Measurements from ENCODE around the gene DSCAML1. TPM values are rescaled to one million over a fixed set of nuclear protein-coding genes. Genes with fewer than 3 reads are reported as not detected.

DSCAML1 gene
- total and polyA plus RNA-seq, 7 donors = 0.04 to 0.52 (median 0.06) TPM

DNA sequence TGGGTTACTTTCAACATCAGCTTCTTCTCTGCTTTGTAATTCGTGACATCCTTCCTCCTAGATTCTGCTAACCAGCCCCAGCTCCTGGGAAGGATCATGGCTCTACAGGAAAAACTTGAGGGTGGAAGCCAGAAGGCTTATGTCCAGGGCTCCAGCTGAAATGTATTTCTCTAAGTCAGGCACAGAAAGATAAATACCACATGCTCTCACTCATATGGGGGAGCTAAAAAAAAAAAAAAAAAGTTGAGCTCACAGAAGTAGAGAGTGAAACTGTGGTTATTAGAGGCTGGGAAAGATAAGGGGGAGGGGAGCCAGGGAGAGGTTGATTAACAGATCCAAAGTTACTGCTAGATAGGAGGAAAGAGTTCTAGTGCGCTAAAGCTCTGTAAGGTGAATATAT, 74.9 kb downstream of the DSCAML1 start:
- 75 to 77% (median 75%) methylated on average over 2 of the region's 2 CpGs for WGBS, 3 donors
- H3K4me1 ChIP-seq = no peaks in the 10 kb centered on the region
- ATAC-seq (no peak), DNase-seq (no peak)
- intact Hi-C loops (cut with DNase I) = no loop called here
- H3K27me3 ChIP-seq (ENCODE audit: insufficient read depth in 3 of 3, low read length in 2 of 3) = peaks cover 0 to 23% (median 0%) of the 10 kb centered on the region in 3 donors
- H3K36me3 ChIP-seq (ENCODE audit: insufficient read depth in 1 of 2, low read depth in 1 of 2) = no peaks in the 10 kb centered on the region
- H3K27ac ChIP-seq = no peak overlapping the region
- no peaks in the 10 kb centered on the region for H3K9me3 ChIP-seq
- TF ChIP-seq, protein P1, sequence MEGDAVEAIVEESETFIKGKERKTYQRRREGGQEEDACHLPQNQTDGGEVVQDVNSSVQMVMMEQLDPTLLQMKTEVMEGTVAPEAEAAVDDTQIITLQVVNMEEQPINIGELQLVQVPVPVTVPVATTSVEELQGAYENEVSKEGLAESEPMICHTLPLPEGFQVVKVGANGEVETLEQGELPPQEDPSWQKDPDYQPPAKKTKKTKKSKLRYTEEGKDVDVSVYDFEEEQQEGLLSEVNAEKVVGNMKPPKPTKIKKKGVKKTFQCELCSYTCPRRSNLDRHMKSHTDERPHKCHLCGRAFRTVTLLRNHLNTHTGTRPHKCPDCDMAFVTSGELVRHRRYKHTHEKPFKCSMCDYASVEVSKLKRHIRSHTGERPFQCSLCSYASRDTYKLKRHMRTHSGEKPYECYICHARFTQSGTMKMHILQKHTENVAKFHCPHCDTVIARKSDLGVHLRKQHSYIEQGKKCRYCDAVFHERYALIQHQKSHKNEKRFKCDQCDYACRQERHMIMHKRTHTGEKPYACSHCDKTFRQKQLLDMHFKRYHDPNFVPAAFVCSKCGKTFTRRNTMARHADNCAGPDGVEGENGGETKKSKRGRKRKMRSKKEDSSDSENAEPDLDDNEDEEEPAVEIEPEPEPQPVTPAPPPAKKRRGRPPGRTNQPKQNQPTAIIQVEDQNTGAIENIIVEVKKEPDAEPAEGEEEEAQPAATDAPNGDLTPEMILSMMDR (IDR thresholded peaks at IDR 0.05) = no peak
- no peak overlapping the region for H3K4me3 ChIP-seq

DNA sequence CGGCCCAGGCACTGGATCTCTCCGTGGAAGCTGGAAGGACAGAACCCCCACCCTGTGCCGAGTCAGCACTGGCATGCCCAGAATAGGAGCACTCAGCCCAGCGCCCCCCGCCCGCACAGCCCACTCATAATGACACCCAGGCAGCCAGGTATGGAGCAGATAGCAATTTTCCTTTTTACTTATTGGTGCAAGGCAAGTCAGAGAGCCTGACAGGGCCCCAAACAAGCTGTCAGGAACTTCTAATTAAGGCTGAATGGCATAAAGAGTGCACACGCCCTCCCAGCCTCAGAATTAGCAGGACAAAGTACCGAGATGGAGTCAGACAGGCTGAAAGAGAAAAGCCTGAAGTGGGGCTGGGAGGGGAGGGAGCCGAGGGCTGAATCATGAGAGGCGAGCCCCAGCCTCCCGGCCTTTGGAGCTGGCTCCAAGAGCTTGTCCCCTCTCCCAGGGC, 76.9 kb downstream of the DSCAML1 start:
- Histone ChIP-seq H3K27ac (no peak overlapping the region), H3K27me3 (ENCODE audit: insufficient read depth in 3 of 3, low read length in 2 of 3) (peaks cover 0 to 30% (median 2%) of the 10 kb centered on the region in 3 donors), H3K36me3 (ENCODE audit: insufficient read depth in 1 of 2, low read depth in 1 of 2) (no peaks in the 10 kb centered on the region), H3K4me3 (no peak overlapping the region), H3K9me3 (no peaks in the 10 kb centered on the region), H3K4me1 (no peaks in the 10 kb centered on the region)
- WGBS, 3 donors = 69 to 73% (median 69%) methylated on average over 11 of the region's 11 CpGs
- intact Hi-C loops (cut with DNase I) = no loop called here
- TF ChIP-seq, protein P1 (IDR thresholded peaks at IDR 0.05) = no peak
- ATAC-seq (no peak), DNase-seq (no peak)

DNA sequence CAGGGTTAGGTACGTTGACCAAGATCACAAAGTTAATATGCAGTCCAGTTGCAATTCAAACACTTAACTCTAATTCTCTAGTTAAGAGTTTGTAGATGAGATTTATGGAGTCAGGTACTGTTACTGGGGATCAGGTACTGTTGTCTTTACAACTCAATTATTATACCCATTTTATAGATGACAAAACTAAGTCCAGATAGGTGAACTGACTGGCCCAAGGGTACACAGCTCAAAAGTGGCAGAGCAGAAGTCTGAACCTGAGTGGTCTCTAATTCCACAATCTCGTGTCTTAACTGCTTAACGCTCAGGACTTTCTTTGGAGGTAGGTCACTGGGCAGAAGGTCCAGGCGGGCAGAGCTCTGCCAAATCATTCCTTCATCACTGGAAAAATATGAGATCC, 77.5 kb downstream of the DSCAML1 start:
- H3K27me3 ChIP-seq (ENCODE audit: insufficient read depth in 3 of 3, low read length in 2 of 3) = peaks cover 0 to 28% (median 2%) of the 10 kb centered on the region in 3 donors
- intact Hi-C loops (cut with DNase I) = no loop called here
- ATAC-seq (no peak), DNase-seq (no peak)
- no peaks in the 10 kb centered on the region for H3K36me3 ChIP-seq (ENCODE audit: insufficient read depth in 1 of 2, low read depth in 1 of 2)
- TF ChIP-seq, protein P1 (IDR thresholded peaks at IDR 0.05) = no peak
- WGBS, 3 donors = 88 to 92% (median 91%) methylated on average over 4 of the region's 4 CpGs
- no peaks in the 10 kb centered on the region for H3K4me1 ChIP-seq
- H3K4me3 ChIP-seq = no peak overlapping the region
- H3K27ac ChIP-seq = no peak overlapping the region
- no peaks in the 10 kb centered on the region for H3K9me3 ChIP-seq

DNA sequence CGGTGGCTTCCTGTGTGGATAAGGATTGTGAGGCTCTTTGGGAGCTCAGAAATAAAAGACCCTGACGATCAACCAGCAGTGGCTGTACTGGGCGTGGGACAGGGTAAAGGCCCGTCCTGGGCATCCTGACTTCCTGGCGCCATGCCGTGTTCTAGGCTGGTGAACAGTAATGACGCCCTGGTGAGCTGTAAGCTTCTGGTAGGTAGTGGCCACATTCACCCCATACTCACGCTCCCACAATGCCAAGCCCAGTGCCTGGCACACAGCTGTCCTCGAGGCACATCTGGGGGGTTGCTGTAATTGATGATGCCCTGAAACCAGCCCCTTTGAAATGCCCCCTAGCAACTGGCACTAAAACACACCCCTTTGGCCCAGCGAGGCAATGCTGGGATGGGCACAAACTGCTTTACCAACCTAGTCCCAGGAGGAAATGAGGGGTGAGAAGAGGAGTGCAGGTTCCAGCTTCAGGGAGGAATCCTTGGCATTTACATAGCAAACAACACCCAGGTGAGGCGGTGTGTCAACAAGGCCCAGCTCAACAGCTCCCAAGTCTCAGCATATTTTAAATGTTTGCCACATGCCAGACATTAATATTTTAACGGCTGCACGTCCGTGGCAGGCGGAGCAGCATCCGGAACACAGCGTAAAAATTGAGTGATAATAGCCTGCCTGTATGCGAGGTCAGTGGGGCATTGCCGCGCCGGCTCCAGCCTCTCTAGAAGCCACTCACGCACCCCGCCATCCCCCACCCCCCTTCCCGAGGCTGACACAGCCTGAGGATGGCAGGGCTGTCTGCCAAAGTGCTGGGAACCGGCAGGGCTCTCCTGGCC, 79.3 kb downstream of the DSCAML1 start:
- Histone ChIP-seq H3K27me3 (ENCODE audit: insufficient read depth in 3 of 3, low read length in 2 of 3) (peaks cover 0 to 22% (median 2%) of the 10 kb centered on the region in 3 donors), H3K4me3 (no peak overlapping the region), H3K9me3 (no peaks in the 10 kb centered on the region), H3K27ac (no peak overlapping the region), H3K4me1 (no peaks in the 10 kb centered on the region), H3K36me3 (ENCODE audit: insufficient read depth in 1 of 2, low read depth in 1 of 2) (no peaks in the 10 kb centered on the region)
- ATAC-seq (no peak), DNase-seq (no peak)
- 52 to 64% (median 58%) methylated on average over 25 of the region's 25 CpGs for WGBS, 3 donors
- intact Hi-C loops (cut with DNase I) = no loop called here
- TF ChIP-seq, protein P1 (IDR thresholded peaks at IDR 0.05) = no peak

Data from psoas muscle (tissue), 8 donors.